HG03469 (cell line): ENCODE data around the gene GREB1.

Experiments used
- ATAC-seq: cut with Tn5 transposase; IDR thresholded peaks from one replicate; pipeline ENCODE4 v1.9.1; 2021; ENCODE audit warnings: mild to moderate bottlenecking, moderate library complexity, moderate number of reproducible peaks; ENCODE audit not compliant: unreplicated experiment

The GREB1 gene

DNA sequence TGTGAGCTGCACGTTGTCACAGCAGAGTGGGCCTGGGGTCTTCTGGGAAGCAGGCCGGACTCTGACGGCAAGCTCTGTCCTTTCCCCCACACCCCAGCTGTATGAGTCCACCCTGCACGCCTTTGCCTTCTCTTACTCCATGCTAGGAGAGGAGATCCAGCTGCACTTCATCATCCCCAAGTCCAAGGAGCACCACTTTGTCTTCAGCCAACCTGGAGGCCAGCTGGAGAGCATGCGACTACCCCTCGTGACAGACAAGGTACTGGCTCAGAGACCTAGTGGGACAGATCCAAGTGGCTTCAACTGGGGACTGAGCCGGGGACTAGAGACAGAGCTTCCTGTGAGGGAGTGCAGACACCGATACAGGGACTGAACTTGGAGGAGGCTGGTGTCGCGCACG, 96.0 kb downstream of the GREB1 start:
- no peak for ATAC-seq

DNA sequence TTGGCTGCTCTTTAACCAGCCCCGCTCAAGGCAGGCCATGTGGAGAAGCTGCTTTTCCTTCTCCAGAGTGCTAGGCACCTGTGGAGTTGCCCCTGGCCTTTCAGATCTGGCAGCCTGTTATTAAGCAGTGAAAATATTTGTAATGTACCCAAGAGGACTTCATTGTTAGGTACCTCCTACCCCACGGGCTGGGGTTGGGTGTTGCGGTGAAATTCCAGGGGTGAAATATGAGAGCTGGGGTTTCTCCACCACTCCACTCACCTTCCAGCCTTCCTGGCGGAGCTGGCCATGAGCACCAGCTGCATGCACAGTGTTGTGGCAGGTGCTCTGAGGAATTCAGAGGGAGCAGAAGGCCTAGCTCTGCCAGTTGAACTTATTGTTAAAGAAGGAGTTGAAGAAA, 97.0 kb downstream of the GREB1 start:
- no peak for ATAC-seq

DNA sequence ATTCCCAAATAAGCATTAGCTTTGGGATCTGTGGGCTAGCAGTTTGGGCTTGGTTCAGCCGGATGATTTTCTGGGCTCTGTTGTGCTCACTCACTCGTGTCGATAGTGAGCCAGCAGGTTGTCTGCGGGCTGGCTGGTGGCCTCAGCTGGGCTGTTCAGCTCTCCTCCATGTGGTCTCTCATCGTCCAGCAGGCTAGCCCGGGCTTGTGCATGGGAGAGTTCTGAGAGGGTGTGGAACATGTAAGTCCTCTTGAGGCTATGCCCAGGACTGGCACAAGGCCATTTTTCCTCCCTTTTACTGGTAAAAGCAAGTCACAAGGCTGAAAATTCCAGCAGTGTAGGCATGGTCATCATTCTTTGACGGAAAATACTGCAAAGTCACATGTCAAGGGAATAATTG, 97.6 kb downstream of the GREB1 start:
- no peak for ATAC-seq

DNA sequence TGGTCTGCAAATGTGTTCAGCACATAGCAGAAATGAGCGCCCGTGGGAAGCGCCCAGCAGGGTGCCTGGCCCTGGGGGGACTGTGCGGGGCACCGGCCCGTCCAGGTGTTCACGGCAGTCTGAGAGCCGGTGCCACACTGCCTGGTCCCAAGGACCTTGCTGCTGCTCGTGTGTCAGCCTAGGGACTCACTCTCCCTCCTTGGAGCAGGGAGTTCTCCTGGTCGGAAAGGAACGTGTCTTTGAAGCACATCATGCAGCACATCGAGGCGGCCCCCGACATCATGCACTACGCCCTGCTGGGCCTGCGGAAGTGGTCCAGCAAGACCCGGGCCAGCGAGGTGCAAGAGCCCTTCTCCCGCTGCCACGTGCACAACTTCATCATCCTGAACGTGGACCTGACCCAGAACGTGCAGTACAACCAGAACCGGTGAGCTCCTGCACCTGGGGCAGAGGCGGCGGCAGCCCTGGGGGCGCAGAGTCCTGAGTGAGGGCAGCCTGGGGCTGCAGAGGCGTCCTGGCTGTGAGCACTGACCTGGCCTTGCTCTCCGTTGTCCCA, 100.2 kb downstream of the GREB1 start:
- ATAC-seq: no peak

DNA sequence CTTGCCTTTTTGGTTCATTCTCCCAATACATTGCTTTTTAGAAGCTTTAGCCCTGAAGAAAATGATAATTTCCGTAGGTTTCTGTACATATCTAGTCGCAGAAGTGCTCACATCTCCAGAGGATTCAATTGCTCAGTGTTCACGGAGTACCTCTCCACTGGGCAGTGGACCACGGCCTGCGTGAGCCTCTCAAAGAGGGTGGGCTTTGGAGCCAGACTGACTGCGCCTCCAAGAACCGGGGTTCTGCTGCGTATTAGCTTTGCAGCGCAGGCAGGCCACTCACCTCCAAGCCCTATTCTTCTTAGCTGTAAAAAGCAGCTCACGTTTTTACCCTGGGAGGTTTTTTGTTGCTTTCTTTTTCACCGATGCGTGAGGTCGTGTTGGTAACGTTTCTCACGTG, 100.7 kb downstream of the GREB1 start:
- no peak for ATAC-seq

DNA sequence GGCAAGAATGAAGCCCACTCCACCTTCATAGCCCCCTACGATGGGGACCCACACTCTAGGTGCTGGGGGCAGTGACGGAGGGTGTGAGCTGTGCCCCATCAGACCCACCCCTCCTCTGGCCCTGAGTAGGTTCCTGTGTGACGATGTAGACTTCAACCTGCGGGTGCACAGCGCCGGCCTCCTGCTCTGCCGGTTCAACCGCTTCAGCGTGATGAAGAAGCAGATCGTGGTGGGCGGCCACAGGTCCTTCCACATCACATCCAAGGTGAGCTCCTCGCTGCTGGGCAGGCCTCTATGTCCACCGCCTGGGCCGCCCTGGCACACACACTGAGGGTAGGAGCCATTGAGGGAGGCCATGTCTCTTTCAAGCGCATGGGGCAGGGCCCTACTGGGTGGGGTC, 101.3 kb downstream of the GREB1 start:
- ATAC-seq: no peak

DNA sequence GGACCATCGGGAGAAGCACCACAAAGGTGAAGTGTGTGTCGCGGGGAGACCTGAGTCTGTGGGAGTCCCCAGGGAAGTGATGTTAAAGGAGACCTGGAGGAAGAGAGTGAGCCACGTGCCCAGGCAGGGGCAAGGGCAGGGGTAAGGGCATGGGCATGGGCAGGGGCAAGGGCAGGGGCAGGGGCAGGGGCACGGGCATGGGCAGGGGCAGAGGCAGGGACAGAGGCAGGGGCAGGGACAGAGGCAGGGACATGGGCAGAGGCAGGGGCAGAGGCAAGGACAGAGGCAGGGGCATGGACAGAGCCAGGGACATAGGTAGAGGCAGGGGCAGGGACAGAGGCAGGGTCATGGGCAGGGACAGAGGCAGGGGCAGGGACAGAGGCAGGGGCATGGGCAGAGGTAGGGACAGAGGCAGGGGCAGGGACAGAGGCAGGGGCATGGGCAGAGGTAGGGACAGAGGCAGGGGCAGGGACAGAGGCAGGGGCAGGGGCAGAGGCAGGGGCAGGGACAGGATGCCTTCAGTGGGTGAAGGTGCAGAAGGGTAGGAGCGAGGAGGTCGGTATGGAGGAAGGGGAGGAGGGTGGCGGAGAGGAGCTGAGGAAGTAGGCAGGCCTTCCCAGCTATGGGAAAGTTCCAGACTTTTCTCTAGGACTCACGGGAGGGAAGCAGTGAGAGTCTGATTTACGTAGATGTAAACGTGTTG, 102.9 kb downstream of the GREB1 start:
- ATAC-seq: no peak

DNA sequence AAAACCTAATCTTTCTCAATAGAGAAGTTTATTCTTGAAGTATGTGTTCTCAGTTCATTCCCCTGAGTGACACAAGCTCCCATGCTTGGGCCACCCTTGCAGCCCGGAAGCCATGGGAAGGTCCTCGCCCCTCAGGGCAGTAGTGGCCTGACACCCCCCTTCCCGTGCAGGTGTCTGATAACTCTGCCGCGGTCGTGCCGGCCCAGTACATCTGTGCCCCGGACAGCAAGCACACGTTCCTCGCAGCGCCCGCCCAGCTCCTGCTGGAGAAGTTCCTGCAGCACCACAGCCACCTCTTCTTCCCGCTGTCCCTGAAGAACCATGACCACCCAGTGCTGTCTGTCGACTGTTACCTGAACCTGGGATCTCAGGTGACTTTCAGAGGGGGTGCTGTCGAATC, 103.7 kb downstream of the GREB1 start:
- ATAC-seq: no peak

DNA sequence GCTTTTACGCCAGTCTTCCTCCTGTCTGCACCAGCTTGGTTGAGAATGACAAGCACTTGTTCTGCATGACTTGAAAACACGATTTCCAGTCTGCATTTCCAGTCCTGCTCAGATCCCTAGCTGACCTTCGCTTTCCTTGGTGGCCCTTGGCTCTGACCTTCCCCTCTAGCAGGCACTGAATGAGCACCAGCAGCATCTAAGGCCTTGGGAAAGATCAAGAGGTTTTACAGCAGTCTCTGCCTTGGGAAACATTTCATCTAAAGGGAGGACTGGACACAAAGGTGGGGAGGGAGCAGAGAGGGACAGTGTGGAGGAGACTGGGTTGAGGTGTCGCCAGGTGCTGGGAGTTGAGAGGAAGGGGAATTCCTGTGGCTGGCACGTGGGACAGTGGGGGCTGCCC, 105.7 kb downstream of the GREB1 start:
- ATAC-seq: no peak

DNA sequence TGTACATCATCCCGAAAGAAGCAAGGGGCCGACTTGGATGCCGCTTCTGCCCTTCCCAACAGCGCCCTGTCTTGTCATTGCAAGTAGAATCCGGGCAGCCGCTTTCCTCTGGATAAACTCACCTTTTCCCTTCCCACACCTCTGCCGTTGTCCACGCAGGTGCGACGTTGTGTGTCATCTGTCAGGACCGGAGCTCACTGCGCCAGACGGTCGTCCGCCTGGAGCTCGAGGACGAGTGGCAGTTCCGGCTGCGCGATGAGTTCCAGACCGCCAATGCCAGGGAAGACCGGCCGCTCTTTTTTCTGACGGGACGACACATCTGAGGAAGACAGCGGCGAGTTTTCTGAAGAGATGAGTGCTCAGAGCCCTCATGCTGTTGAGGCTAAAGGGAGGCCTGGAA, 106.3 kb downstream of the GREB1 start:
- ATAC-seq: no peak

DNA sequence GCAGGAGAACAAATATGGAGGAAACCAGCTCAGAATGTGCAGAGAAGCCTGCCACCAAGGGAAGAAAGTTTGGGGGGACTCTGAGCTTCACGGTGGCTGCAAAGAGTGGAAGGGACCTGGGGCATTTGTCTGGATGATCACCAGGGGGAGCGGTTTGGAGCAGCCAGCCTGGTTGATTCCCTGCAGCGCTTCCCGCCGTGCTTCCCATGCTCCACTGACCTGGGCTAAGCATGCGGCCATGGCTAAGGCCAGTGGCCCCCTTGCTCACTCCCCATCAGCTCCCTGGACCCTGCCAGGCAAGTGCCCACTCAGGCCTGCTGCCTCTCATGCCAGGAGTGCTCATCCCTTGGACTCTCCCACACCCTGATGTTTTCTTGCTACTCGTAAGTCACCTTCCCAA, 109.1 kb downstream of the GREB1 start:
- no peak for ATAC-seq

DNA sequence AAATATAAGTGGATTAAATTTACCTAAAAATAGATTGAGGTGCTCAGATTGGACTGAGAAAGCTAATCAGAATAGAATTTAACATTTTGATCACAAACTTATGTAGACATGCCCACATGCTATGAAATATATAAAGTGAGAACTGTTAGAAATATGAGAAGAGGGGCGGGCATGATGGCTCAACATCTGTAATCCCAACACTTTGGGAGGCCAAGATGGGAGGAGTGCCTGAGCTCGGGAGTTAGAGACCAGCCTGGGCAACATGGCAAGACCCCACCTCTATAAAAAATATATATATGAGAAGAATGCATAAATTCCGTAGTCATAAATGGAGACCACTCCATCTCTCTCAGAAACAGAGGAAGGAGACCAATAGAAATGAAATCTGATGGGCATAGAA, 110.4 kb downstream of the GREB1 start:
- no peak for ATAC-seq

DNA sequence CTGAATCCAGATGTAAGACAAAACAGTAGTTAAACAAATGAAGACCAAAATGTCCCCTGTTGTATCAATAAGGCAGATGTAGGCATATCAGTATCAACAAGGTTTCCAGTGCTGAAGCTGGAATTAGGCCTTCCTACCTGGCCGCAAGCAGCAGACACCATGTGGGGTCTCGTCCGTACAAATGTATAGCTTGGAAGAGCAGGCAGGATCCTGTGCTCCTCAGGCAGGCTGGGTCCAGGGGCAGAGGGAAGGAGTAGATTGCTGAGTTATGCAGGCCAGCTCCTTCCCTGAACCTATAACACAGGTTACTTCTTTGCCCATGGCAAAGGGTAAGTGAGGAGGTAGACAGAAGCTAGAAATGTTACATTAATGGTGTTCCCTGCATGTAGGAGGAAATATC, 112.7 kb downstream of the GREB1 start:
- no peak for ATAC-seq

DNA sequence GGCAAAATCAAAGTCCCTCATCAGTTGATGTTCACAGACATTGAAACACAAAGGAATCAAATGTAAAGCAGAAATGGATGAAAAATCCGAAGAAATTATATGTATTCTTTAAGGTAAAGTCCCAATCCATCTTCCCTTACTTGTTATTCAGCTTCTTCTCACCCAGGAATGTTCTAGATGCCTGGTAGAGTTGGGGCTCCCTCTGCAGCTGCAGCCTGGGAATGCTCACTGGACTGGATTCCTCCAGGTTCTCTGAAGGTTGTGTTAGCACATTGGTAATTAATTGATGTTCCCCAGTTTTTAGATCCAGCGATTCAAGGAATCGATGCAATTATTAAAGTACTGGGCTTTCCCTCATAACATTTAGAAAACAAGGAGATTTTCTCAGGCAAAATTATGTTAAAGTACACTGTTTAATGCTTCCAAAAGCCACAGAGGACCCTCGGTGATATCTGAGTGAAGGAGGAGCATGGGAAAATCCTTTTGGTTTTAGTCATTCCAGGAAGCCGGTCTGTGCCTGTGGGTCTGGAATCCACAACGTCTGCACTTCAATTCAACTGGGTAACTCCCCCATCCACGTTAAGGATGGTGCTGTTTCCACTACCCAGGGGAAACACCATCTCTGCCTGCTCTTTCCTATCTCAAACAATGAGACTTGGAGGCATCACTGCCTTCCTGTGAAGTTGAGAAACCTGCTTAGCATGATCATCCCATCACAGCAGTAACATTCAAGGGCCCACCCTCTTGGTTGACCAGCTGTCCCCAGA, 114.2 kb downstream of the GREB1 start:
- no peak for ATAC-seq

DNA sequence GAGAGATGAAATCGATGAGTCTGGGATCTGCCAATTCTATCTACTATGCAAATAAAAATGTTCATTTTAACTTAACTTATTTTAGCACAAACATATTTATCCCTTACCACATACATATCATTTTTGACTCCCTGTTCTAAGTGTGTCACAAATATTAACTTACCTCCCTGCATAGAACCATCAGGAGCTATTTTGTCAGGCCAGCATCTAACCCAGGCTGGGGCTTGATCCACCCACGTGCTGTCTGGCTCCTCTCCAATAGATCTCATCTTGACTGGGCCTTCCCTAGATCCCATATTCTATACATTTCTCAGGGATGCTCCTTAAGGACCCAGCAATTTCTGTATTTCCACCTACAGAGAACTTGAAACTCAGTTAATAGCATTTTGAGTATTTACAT, 115.2 kb downstream of the GREB1 start:
- no peak for ATAC-seq

DNA sequence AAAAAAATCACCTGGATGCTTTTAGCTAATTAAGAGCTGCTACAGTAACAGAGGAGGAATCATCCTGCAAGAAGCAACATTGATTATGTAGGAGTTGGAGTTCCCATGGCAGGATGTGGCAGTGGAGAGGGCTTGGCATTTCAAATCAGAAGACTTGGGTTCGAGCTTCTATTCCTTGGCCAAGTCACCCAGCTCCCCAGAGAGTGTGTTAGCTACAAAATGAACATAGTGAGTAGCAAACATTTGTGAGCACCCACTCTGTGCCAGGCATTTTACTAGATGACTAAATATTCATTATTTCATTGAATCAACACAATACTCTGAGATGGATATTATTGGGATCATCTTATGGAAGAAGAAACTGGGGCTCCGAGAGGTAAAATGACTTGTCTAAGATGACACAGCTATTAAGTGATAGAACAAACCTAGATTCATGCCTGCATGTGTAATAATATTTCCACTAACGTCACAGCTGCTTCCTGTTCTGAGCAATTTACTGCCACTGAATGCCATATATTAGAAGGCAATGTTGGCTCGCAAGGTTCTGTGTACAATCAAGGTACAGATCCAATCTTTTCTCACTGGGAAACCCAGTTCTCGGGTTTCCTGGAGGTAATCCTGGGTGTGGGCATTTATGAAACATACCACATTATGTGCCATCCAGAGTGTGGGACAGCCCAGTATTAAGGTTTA, 118.2 kb downstream of the GREB1 start:
- no peak for ATAC-seq

DNA sequence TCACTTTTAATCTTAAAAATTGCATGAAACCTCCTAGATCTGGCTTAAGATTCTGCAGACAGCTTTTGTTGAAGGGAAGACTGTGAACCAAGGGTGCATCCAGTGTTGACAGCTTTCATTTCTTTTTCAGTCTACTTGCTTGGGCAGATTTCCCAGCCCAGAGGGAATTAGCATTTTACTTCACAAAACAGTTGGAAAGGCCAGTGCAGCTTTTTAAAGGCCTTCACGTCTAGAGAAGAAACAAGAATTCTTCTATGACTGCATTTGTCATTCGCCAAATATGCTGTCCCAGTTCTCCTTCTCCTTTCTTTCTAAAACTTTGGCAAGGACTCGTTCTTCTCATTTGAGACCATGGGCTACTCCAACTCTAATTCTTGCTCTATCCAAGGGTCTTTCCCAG, 118.7 kb downstream of the GREB1 start:
- ATAC-seq: no peak

DNA sequence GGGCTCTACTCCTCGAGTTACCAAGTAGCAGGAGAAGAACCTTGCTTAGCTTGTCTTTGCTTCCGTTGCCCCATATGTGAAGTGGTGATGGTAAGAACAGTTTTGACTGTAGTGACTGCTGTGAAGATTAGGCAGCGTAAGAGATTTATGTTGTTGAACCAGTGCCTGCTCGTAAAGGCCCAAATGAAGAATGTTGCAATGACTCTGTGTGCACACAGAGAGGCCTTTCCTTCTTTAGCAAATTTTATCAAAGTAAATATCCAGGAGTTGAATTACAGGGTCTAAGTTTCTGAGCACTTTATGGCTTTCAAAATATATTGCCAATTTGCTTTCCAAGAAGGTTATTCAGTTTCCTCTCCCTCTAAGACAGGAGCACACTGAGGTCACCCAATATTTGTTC, 121.7 kb downstream of the GREB1 start:
- ATAC-seq: no peak

DNA sequence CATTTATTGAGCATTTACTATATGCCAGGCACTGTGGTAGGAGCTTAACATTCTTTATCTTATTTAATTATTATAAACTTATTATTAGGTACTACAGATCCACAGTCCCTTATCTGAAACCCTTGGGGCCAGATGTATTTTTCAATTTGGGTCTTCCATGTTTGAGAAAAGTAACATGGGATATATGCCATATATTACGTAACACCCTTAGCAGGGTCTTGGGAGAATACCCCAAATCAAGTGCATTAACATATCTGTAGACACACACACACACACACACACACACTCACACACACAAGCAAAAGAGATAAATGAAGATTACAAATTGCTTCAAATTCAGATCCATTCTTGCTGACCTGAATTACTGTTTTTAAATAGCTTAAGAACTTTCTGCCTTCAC, 122.4 kb downstream of the GREB1 start:
- ATAC-seq: no peak

DNA sequence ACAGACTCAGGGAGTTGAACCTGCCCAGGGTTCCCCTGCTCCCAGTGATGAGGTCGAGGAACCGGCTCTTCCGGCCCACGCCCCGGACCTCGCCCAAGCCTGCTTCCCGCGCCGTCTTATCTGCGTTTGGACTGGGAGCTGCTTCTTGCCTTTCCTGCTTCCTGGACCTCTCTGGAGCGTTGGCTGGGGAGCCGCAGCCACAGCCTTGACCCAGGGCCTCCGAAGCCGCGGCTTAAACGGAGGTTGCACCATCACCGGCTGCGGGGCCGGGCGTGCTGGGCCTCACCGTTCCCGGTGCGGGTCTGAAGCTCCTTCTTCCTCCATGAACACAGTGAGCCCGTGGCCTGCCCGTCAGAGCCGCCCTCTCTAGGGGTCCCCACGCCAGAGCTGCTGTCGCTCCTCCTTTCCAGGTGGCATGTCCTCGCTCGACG, 122.8 kb downstream of the GREB1 start:
- ATAC-seq: no peak

DNA sequence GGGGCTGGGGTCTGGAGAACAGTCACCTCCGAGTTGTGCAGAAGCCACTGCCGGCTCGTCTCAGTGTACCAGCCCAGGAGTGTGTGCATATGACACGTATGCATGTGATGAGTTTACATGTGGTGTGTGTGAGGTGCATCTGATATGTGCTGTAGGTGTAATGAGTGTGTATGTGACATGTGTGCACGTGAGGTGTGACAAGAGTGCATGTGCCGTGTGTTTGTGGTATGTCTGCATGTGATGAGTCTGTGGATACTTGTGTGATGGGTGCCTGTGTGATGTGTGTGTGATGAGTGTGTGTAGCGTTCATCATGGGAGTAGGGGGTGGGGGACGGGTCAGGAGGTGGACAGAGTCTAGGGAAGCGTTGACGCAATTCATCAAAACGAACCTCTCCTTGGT, 123.3 kb downstream of the GREB1 start:
- ATAC-seq: no peak

DNA sequence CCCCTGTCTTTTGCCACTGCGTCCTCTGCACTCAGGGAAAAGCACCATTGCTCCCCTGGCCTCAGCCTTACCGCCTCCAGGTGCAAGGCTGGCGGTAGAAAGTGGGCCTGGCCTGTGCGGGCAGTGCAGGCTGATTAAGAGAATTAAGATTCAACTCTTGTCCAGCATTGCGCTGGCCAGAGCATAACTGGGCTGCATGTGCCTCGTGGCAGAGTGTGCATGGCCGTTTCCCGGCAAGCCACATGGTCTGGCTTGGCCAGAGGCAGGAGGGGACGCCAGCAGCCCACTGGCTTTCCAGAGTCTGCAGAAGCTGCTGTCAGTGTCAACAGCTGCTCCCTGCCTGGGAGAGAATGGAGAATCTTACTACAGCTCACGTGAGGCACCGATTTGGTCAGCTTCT, 123.8 kb downstream of the GREB1 start:
- ATAC-seq: no peak
